ENCODE data around the gene RGS16.

Gene RGS16

GRCh38 chr1:182646739-182647138 lies 42.5 kb upstream of the RGS16 start:
- DNase-seq (ENCODE audit: extremely low read depth, low read depth): no peak
- no peak for TF ChIP-seq CTCF (IDR thresholded peaks at IDR 0.05; ENCODE audit: low read depth, low read length)

GRCh38 chr1:182644886-182645285 lies 40.7 kb upstream of the RGS16 start:
- no peak for DNase-seq (ENCODE audit: extremely low read depth, low read depth)

GRCh38 chr1:182643699-182644098 lies 39.5 kb upstream of the RGS16 start:
- DNase-seq (ENCODE audit: extremely low read depth, low read depth): no peak
- no peak for TF ChIP-seq CTCF (IDR thresholded peaks at IDR 0.05; ENCODE audit: low read depth, low read length)

More at GRCh38 chr1:182644886-182645285, 40.7 kb upstream of the RGS16 start:
- no peak for TF ChIP-seq CTCF (IDR thresholded peaks at IDR 0.05; ENCODE audit: low read depth, low read length)

GRCh38 chr1:182642461-182642860 lies 38.3 kb upstream of the RGS16 start:
- no peak for TF ChIP-seq CTCF (IDR thresholded peaks at IDR 0.05; ENCODE audit: low read depth, low read length)
- DNase-seq (ENCODE audit: extremely low read depth, low read depth): no peak

GRCh38 chr1:182641561-182641960 lies 37.4 kb upstream of the RGS16 start:
- no peak for DNase-seq (ENCODE audit: extremely low read depth, low read depth)
- no peak for TF ChIP-seq CTCF (IDR thresholded peaks at IDR 0.05; ENCODE audit: low read depth, low read length)

- TF ChIP-seq CTCF (IDR thresholded peaks at IDR 0.05; ENCODE audit: low read depth, low read length): no peak
- DNase-seq (ENCODE audit: extremely low read depth, low read depth): no peak
These were observed 35.1 kb upstream of the RGS16 start for GRCh38 chr1:182639330-182639729.

GRCh38 chr1:182637769-182638168 lies 33.6 kb upstream of the RGS16 start:
- no peak for TF ChIP-seq CTCF (IDR thresholded peaks at IDR 0.05; ENCODE audit: low read depth, low read length)
- DNase-seq (ENCODE audit: extremely low read depth, low read depth): no peak
